NCI-H1436 (cell line): ENCODE data around the gene NSUN7.

Source experiments
- DNase-seq: peaks from one replicate; lab custom pipeline; 2025; lab: John Stamatoyannopoulos, UW

NSUN7 gene

GRCh38 chr4:40734497-40734896, 15.3 kb upstream of the NSUN7 start:
- DNase-seq = no peak

GRCh38 chr4:40736910-40737309, 12.8 kb upstream of the NSUN7 start:
- peak; percentile 40 for DNase-seq

- no peak for DNase-seq
Observed at GRCh38 chr4:40737879-40738278, 11.9 kb upstream of the NSUN7 start.

- DNase-seq = no peak
Observed at GRCh38 chr4:40739347-40739746, 10.4 kb upstream of the NSUN7 start.

GRCh38 chr4:40744218-40744617, 5.5 kb upstream of the NSUN7 start:
- DNase-seq = no peak

GRCh38 chr4:40745285-40745984, 4.3 kb upstream of the NSUN7 start:
- no peak for DNase-seq

- DNase-seq = no peak
Observed at GRCh38 chr4:40747207-40747835, 2.4 kb upstream of the NSUN7 start.

GRCh38 chr4:40750461-40751258, 905 bp downstream of the NSUN7 start:
- no peak for DNase-seq

- DNase-seq = no peak
Observed at GRCh38 chr4:40755616-40756015, 5.9 kb downstream of the NSUN7 start.

- no peak for DNase-seq
Observed at GRCh38 chr4:40763228-40763716, 13.5 kb downstream of the NSUN7 start.

GRCh38 chr4:40769266-40769665, 19.5 kb downstream of the NSUN7 start:
- DNase-seq = no peak

GRCh38 chr4:40778090-40778489, 28.3 kb downstream of the NSUN7 start:
- DNase-seq = no peak

- no peak for DNase-seq
Observed at GRCh38 chr4:40782876-40783275, 33.1 kb downstream of the NSUN7 start.

- DNase-seq = no peak
Observed at GRCh38 chr4:40785727-40786126, 36.0 kb downstream of the NSUN7 start.

GRCh38 chr4:40788331-40788730, 38.6 kb downstream of the NSUN7 start:
- no peak for DNase-seq

- DNase-seq = no peak
Observed at GRCh38 chr4:40789031-40789430, 39.3 kb downstream of the NSUN7 start.

- DNase-seq = no peak
Observed at GRCh38 chr4:40789771-40790170, 40.0 kb downstream of the NSUN7 start.

- no peak for DNase-seq
Observed at GRCh38 chr4:40800064-40800463, 50.3 kb downstream of the NSUN7 start.

- DNase-seq = no peak
Observed at GRCh38 chr4:40804598-40804997, 54.8 kb downstream of the NSUN7 start.

- no peak for DNase-seq
Observed at GRCh38 chr4:40808926-40809457, 59.2 kb downstream of the NSUN7 start.

- DNase-seq = no peak
Observed at GRCh38 chr4:40811956-40812355, 62.2 kb downstream of the NSUN7 start.

GRCh38 chr4:40812386-40812785, 62.6 kb downstream of the NSUN7 start:
- no peak for DNase-seq

- DNase-seq = no peak
Observed at GRCh38 chr4:40812856-40813255, 63.1 kb downstream of the NSUN7 start.
